ENCODE measurements around the gene PRKACB.

Gene PRKACB

GRCh38 chr1:84236256-84236655, 92.2 kb downstream of the PRKACB start:
- H3K9me3 ChIP-seq (ENCODE audit: control insufficient read depth, low read length): no peaks in the 10 kb centered on the region
- no peak for TF ChIP-seq CTCF (IDR thresholded peaks at IDR 0.05)
- H3K4me3 ChIP-seq (ENCODE audit: low read depth, low read length): no peak overlapping the region
- no peaks in the 10 kb centered on the region for H3K4me1 ChIP-seq
- H3K9ac ChIP-seq: no peak overlapping the region
- H3K27ac ChIP-seq: no peak overlapping the region
- H3K27me3 ChIP-seq (ENCODE audit: control insufficient read depth, insufficient read depth, low read length): no peaks in the 10 kb centered on the region
- H2AFZ ChIP-seq: no peak overlapping the region
- H3K4me2 ChIP-seq (ENCODE audit: low read length): no peak overlapping the region
- no peaks in the 10 kb centered on the region for H3K36me3 ChIP-seq (ENCODE audit: control insufficient read depth, insufficient read depth, low read length)
- no peaks in the 10 kb centered on the region for H3K79me2 ChIP-seq

GRCh38 chr1:84242641-84243040, 98.6 kb downstream of the PRKACB start:
- H3K9ac ChIP-seq: no peak overlapping the region
- no peak overlapping the region for H3K27ac ChIP-seq
- H3K4me2 ChIP-seq (ENCODE audit: low read length): no peak overlapping the region
- H3K79me2 ChIP-seq: no peaks in the 10 kb centered on the region
- H3K36me3 ChIP-seq (ENCODE audit: control insufficient read depth, insufficient read depth, low read length): no peaks in the 10 kb centered on the region
- no peak overlapping the region for H3K4me3 ChIP-seq (ENCODE audit: low read depth, low read length)
- no peak overlapping the region for H2AFZ ChIP-seq
- TF ChIP-seq CTCF (IDR thresholded peaks at IDR 0.05): no peak
- H3K27me3 ChIP-seq (ENCODE audit: control insufficient read depth, insufficient read depth, low read length): no peaks in the 10 kb centered on the region
- no peaks in the 10 kb centered on the region for H3K4me1 ChIP-seq
- no peaks in the 10 kb centered on the region for H3K9me3 ChIP-seq (ENCODE audit: control insufficient read depth, low read length)

- no peak overlapping the region for H3K9ac ChIP-seq
- no peaks in the 10 kb centered on the region for H3K36me3 ChIP-seq (ENCODE audit: control insufficient read depth, insufficient read depth, low read length)
- H3K27ac ChIP-seq: no peak overlapping the region
- no peak overlapping the region for H3K4me2 ChIP-seq (ENCODE audit: low read length)
- no peaks in the 10 kb centered on the region for H3K79me2 ChIP-seq
- no peak for TF ChIP-seq CTCF (IDR thresholded peaks at IDR 0.05)
- no peaks in the 10 kb centered on the region for H3K4me1 ChIP-seq
- no peaks in the 10 kb centered on the region for H3K9me3 ChIP-seq (ENCODE audit: control insufficient read depth, low read length)
- no peak overlapping the region for H2AFZ ChIP-seq
- no peaks in the 10 kb centered on the region for H3K27me3 ChIP-seq (ENCODE audit: control insufficient read depth, insufficient read depth, low read length)
- H3K4me3 ChIP-seq (ENCODE audit: low read depth, low read length): no peak overlapping the region
Observed at GRCh38 chr1:84245563-84245962, 101.5 kb downstream of the PRKACB start.

GRCh38 chr1:84246213-84246612, 102.1 kb downstream of the PRKACB start:
- Histone ChIP-seq H3K27me3 (ENCODE audit: control insufficient read depth, insufficient read depth, low read length) (no peaks in the 10 kb centered on the region), H3K4me3 (ENCODE audit: low read depth, low read length) (no peak overlapping the region), H3K4me1 (no peaks in the 10 kb centered on the region), H3K27ac (no peak overlapping the region), H3K4me2 (ENCODE audit: low read length) (no peak overlapping the region), H3K79me2 (no peaks in the 10 kb centered on the region), H3K9ac (no peak overlapping the region), H2AFZ (no peak overlapping the region), H3K9me3 (ENCODE audit: control insufficient read depth, low read length) (no peaks in the 10 kb centered on the region), H3K36me3 (ENCODE audit: control insufficient read depth, insufficient read depth, low read length) (no peaks in the 10 kb centered on the region)
- no peak for TF ChIP-seq CTCF (IDR thresholded peaks at IDR 0.05)

- no peak overlapping the region for H3K9ac ChIP-seq
- H3K4me2 ChIP-seq (ENCODE audit: low read length): no peak overlapping the region
- no peak for TF ChIP-seq CTCF (IDR thresholded peaks at IDR 0.05)
- no peak overlapping the region for H2AFZ ChIP-seq
- H3K27ac ChIP-seq: no peak overlapping the region
- no peaks in the 10 kb centered on the region for H3K9me3 ChIP-seq (ENCODE audit: control insufficient read depth, low read length)
- H3K4me3 ChIP-seq (ENCODE audit: low read depth, low read length): no peak overlapping the region
- no peaks in the 10 kb centered on the region for H3K27me3 ChIP-seq (ENCODE audit: control insufficient read depth, insufficient read depth, low read length)
- no peaks in the 10 kb centered on the region for H3K4me1 ChIP-seq
- no peaks in the 10 kb centered on the region for H3K79me2 ChIP-seq
- no peaks in the 10 kb centered on the region for H3K36me3 ChIP-seq (ENCODE audit: control insufficient read depth, insufficient read depth, low read length)
Observed at GRCh38 chr1:84247425-84248220, 103.6 kb downstream of the PRKACB start.

Data from parathyroid adenoma (tissue), 2 donors.